Measurements from ENCODE around the gene CDCA7.
"Not testable (repeated sequence)": the region's sequence is repeated elsewhere in the genome, so short reads cannot be mapped to it uniquely, and the experiment has no call there.

CDCA7 gene

GRCh38 chr2:173354582-173355131 is at the start of gene CDCA7:
Gene CDCA7 (plus strand): TSS chr2:173354872. CDS start chr2:173354964, 92 bp downstream.
- no peak for DNase-seq (ENCODE audit: low read depth)

GRCh38 chr2:173305303-173305702 is 49.4 kb upstream of the CDCA7 start:
- DNase-seq (ENCODE audit: low read depth): no peak

- DNase-seq (ENCODE audit: low read depth): no peak
These were observed 47.4 kb upstream of the CDCA7 start for GRCh38 chr2:173307293-173307692.

GRCh38 chr2:173309370-173309769 is 45.3 kb upstream of the CDCA7 start:
- DNase-seq (ENCODE audit: low read depth): not testable (repeated sequence)

GRCh38 chr2:173311844-173312606 is 42.6 kb upstream of the CDCA7 start:
- no peak for DNase-seq (ENCODE audit: low read depth)

GRCh38 chr2:173323371-173323770 is 31.3 kb upstream of the CDCA7 start:
- no peak for DNase-seq (ENCODE audit: low read depth)

GRCh38 chr2:173326806-173327205 is 27.9 kb upstream of the CDCA7 start:
- DNase-seq (ENCODE audit: low read depth): peak; percentile 30

- DNase-seq (ENCODE audit: low read depth): no peak
These were observed 27.3 kb upstream of the CDCA7 start for GRCh38 chr2:173327421-173327820.

GRCh38 chr2:173333003-173333402 is 21.7 kb upstream of the CDCA7 start:
- not testable (repeated sequence) for DNase-seq (ENCODE audit: low read depth)

- DNase-seq (ENCODE audit: low read depth): no peak
These were observed 14.9 kb upstream of the CDCA7 start for GRCh38 chr2:173339807-173340206.

- DNase-seq (ENCODE audit: low read depth): no peak
These were observed 10.8 kb upstream of the CDCA7 start for GRCh38 chr2:173343921-173344320.

GRCh38 chr2:173346035-173346434 is 8.6 kb upstream of the CDCA7 start:
- DNase-seq (ENCODE audit: low read depth): no peak

GRCh38 chr2:173347305-173348168 is 7.1 kb upstream of the CDCA7 start:
- no peak for DNase-seq (ENCODE audit: low read depth)

GRCh38 chr2:173349287-173349686 is 5.4 kb upstream of the CDCA7 start:
- DNase-seq (ENCODE audit: low read depth): no peak

- DNase-seq (ENCODE audit: low read depth): no peak
These were observed 4.3 kb upstream of the CDCA7 start for GRCh38 chr2:173350383-173350782.

- no peak for DNase-seq (ENCODE audit: low read depth)
These were observed 2.8 kb upstream of the CDCA7 start for GRCh38 chr2:173351879-173352278.

- DNase-seq (ENCODE audit: low read depth): no peak
These were observed 1.1 kb upstream of the CDCA7 start for GRCh38 chr2:173353556-173353955.

- no peak for DNase-seq (ENCODE audit: low read depth)
These were observed 545 bp upstream of the CDCA7 start for GRCh38 chr2:173354073-173354581.

GRCh38 chr2:173355132-173355865 is 627 bp downstream of the CDCA7 start:
- peak; percentile 13 for DNase-seq (ENCODE audit: low read depth)

- no peak for DNase-seq (ENCODE audit: low read depth)
These were observed 1.3 kb downstream of the CDCA7 start for GRCh38 chr2:173355866-173356508.

- no peak for DNase-seq (ENCODE audit: low read depth)
These were observed 2.7 kb downstream of the CDCA7 start for GRCh38 chr2:173357346-173357745.

Measured in stromal cell of bone marrow (primary cell).